GM12874 (cell line): ENCODE data around the gene MYO5C.

Source experiments
- TF ChIP-seq, protein P1 (sequence below): IDR thresholded peaks from 2 replicates; pipeline ENCODE4 v1.5.1; 2011; ENCODE audit warnings: low read depth, mild to moderate bottlenecking, control low read depth, low read length, moderate library complexity; ENCODE audit not compliant: insufficient read depth

Gene MYO5C

DNA sequence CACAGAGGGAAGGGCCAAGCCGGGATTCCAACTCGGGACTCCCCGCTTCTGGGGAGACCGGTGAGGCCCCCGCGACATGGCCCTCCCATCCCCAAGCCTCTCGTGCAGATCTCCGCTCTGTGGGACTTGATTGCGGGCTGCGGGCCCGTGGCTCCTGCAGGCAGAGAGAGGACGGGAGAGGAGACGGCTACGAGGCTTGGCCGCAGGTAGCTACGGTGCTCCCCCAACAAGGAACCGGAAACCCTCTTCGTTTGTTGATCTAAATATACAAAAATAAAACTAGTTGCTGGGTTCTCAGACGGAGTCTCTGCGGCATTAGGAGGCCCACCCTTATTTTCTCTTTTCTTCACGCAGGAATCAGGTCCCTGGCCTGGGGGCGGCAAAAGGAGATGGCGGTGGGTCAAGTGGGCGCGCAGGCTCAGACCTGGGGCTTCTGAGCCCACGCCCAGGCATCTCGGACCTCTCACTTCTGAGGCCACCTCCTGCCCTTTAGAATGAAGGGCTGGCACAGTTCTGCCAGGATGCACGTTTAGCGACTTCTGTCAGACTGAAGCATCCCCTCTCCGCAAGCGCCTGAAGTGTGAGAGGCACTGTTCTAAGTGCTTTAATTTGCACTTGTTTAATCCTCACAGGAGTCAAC, 115.3 kb downstream of the MYO5C start:
- TF ChIP-seq, protein P1, sequence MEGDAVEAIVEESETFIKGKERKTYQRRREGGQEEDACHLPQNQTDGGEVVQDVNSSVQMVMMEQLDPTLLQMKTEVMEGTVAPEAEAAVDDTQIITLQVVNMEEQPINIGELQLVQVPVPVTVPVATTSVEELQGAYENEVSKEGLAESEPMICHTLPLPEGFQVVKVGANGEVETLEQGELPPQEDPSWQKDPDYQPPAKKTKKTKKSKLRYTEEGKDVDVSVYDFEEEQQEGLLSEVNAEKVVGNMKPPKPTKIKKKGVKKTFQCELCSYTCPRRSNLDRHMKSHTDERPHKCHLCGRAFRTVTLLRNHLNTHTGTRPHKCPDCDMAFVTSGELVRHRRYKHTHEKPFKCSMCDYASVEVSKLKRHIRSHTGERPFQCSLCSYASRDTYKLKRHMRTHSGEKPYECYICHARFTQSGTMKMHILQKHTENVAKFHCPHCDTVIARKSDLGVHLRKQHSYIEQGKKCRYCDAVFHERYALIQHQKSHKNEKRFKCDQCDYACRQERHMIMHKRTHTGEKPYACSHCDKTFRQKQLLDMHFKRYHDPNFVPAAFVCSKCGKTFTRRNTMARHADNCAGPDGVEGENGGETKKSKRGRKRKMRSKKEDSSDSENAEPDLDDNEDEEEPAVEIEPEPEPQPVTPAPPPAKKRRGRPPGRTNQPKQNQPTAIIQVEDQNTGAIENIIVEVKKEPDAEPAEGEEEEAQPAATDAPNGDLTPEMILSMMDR: no peak

DNA sequence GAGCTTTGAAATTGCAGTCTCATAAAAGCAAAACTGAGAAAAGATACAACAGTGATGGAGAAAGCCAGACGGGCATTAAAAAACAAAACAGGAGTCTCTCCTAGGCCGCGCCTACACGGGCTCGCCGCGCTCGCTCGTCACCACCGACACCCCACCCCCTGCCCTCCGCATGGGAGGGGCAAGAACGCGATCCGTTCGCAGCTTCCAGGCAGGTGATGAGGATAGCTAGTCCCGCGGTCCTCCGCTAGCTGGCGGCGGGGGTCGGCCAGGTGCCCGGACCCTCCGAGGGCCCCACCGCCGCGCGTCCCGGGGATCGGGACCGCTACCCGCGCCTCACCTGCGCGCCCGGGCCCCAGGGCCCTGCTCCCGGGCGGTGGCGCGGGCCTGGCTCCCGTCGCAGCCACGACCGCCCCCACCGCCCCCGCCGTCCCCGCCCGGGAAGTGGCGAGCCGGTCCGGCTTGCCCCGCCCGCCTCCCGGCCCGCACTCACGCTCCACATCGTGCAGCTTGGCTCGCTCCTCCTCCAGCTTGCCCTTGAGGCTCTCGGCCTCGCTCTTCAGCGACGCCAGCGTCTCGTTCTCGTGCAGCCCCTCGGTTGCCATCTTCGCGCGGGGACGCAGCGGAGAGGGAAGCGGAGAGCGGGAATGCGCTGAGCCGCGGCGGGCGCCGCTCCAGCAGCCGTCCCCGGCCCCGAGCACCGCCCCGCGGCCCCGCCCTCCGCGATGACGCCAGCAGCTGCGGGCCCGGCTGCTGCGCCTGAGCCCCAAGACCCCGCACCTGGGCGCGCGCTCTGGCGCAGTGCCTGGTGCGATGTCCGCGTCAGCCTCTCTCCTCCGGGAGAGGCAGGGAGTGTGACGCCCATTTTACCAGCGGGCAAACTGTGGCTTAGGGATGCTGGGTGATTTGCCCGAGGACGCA, 116.1 kb downstream of the MYO5C start:
- TF ChIP-seq, protein P1: peak; percentile 13; the same call in 1 of the 2 replicates

DNA sequence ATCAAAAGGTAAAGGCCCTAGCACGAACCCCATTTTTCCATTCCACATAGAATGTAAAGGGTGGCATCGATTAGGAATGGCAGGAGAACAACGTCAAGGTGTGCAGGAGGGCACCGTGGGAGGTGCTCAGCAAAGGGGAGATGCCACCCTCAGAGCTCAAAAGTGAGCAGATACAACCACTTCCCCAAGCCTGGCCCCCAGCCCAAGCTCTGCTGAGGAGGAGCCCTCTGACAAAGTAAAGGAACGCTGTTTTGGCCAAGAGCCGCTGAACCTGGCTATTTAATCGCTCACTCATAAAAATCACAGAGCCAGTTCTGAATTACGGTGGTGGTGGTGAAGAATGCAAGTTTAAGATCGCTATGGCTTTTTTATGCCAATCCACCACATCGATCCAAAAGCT, 116.8 kb downstream of the MYO5C start:
- TF ChIP-seq, protein P1: no peak

DNA sequence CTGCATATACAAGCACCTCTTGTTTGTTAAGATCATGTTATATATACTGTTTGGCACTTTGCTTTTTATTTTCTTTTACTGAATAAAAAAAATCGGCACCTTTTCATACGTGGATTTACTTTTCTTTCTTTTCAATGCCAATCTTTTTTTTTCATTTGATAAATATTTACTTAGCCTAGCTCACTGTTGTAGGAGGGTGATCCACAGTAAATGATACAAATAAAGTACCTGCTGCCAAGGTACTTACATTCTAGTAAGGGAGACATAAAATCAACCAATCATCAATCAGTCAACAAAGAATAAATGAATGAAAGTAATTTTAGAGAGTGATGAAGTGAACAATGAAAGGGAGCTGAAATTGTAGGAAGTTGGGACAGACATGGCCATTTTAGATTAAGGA, 122.7 kb downstream of the MYO5C start:
- TF ChIP-seq, protein P1: no peak

DNA sequence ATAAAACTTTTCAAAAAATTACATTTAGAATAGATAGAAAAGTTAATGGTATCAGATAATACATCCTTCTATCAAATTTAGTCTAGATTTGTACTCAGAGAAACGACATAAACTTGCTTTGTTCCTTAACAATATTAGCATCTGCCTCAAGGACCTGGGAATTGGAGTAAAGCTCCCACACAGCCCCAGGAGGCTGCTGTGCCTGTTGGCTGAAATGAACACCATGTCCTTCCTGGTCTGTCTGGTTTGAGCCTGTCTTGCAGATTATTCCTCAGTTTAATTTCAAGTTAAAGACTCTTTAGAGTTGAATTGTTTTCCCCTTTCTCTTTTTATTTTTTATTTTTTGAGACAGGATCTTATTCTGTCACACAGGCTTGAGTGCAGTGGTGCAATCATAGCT, 123.8 kb downstream of the MYO5C start:
- TF ChIP-seq, protein P1: no peak

DNA sequence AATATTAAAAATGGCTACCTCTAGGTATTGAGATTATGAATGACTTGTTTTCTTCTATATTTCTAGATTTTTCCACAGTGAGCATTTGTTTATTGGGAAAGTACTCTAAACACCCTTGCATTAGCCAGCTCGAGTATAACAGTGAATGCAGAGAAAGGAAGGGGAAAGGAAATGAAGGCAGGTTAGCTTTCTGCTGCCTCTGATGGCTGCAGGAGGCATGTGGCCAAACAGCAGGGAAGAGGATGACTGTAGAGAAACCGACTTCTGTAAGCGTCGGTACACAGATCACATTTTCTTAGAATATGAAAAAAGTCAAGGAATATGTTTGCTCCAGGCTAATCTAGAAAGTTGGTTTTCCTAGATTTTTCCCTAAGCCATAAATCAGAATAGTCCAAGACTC, 124.2 kb downstream of the MYO5C start:
- TF ChIP-seq, protein P1: no peak

DNA sequence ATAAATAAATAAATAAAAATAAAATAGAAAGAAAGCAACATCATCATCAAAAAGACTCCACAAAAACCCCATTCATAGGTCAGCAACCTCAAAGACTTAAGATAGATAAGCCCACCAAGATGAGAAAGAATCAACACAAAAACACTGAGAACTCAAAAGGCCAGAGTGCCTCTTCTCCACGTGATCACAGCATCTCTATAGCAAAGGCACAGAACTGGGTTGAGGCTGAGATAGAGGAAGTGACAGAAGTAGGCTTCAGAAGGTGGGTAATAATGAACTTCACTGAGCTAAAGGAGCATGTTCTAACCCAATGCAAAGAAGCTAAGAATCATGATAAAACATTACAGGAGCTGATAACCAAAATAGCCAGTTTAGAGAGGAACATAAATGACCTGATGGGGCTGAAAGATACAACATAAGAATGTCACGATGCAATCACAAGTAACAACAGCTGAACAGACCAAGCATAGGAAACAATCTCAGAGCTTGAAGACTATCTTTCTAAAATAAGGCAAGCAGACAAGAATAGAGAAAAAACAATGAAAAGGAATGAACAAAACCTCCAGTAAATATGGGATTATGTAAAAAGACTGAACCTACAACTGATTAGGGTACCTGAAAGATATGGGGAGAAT, 130.9 kb downstream of the MYO5C start:
- TF ChIP-seq, protein P1: no peak
